ENCODE results near the gene CEACAM1. TPM values are rescaled to one million over a fixed set of nuclear protein-coding genes. Genes with fewer than 3 reads are reported as not detected.
"Not testable (repeated sequence)": the region's sequence is repeated elsewhere in the genome, so short reads cannot be mapped to it uniquely, and the experiment has no call there.

Gene CEACAM1
- total and polyA plus RNA-seq, 3 experiments from 2014 or later = 0.15 to 0.78 (median 0.46) TPM

DNA sequence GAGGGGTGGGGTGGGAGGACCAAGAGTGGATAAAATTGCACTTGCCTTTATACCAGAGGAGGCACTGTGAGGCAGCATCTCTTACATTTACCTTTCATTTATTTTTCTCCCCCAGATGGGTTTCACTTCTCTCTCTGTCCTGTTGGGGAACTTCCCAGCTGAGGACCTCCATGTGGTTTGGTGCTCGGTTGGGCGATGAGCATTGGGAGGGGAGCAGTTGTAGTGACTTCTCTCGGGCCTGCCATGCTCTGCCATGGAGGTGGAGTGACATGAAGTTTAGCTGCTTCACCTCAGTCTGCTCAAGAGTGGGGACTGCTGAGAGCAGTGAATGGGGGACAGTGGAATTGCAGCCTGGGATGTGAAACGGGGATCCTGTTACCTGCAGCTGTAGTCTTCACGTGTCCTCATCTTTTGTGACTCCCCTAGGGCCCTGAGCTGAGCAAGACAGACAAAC, 62.4 kb downstream of the CEACAM1 start:
- no peak overlapping the region for H3K4me3 Mint-ChIP-seq
- H3K27ac Mint-ChIP-seq = no peak overlapping the region
- Histone ChIP-seq H3K36me3 (ENCODE audit: insufficient read depth, low read length) (no peaks in the 10 kb centered on the region), H3K9me3 (ENCODE audit: low read length) (no peaks in the 10 kb centered on the region), H3K27ac (ENCODE audit: low read depth, low read length) (no peak overlapping the region), H3K4me1 (ENCODE audit: insufficient read depth, low read length) (no peaks in the 10 kb centered on the region), H3K27me3 (ENCODE audit: insufficient read depth, low read length, poor library complexity, severe bottlenecking) (no peaks in the 10 kb centered on the region), H3K4me3 (ENCODE audit: low read length) (no peak overlapping the region)
- H3K27me3 Mint-ChIP-seq = peaks cover 2 to 6% of the 10 kb centered on the region in 2 donors
- CTCF ChIA-PET = no interaction called here
- peaks cover 0 to 3% (median 0%) of the 10 kb centered on the region in 3 donors for H3K4me1 Mint-ChIP-seq
- POLR2A ChIA-PET = no interaction called here
- H3K9me3 Mint-ChIP-seq = no peaks in the 10 kb centered on the region
- no peak for DNase-seq
- H3K36me3 Mint-ChIP-seq = no peaks in the 10 kb centered on the region

DNA sequence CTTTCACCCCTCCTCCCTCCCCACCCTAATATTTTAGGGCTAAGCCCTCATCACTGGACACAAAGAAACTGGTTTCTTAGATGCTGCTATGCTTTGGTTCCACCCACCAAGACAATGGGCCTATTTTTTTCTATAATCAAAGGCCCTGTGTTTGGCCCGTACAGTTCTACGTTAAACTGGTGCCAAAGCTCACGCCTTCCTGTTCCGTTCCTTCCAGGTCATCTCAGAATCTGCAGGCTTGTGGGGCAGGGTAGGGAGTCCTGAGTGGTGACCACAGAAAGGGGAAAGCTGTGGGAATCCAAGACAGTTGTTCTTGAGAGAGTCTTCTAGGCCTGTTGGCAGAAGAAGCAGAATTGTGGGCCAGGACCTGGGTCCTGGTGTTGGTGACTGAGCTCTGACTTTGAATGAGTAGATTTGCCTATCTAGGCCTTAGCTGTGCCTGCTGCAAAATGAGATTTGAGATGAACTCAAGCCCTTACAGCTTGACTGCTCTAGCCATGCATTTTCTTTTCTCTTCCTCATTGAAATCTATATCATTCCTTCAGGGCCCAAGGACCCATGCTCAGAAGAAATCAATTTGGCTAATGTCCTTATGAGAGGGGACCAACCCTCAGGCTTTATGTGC, 66.5 kb downstream of the CEACAM1 start:
- Histone ChIP-seq H3K36me3 (ENCODE audit: insufficient read depth, low read length) (no peaks in the 10 kb centered on the region), H3K4me1 (ENCODE audit: insufficient read depth, low read length) (no peaks in the 10 kb centered on the region), H3K4me3 (ENCODE audit: low read length) (no peak overlapping the region), H3K27ac (ENCODE audit: low read depth, low read length) (no peak overlapping the region), H3K27me3 (ENCODE audit: insufficient read depth, low read length, poor library complexity, severe bottlenecking) (no peaks in the 10 kb centered on the region), H3K9me3 (ENCODE audit: low read length) (no peaks in the 10 kb centered on the region)
- no peak overlapping the region for H3K27ac Mint-ChIP-seq
- ChIA-PET CTCF (no interaction called here), POLR2A (no interaction called here)
- H3K4me3 Mint-ChIP-seq = no peak overlapping the region
- DNase-seq = no peak
- H3K36me3 Mint-ChIP-seq = no peaks in the 10 kb centered on the region
- no peaks in the 10 kb centered on the region for H3K4me1 Mint-ChIP-seq
- peaks cover 3 to 4% of the 10 kb centered on the region in 2 donors for H3K27me3 Mint-ChIP-seq
- H3K9me3 Mint-ChIP-seq = no peaks in the 10 kb centered on the region

DNA sequence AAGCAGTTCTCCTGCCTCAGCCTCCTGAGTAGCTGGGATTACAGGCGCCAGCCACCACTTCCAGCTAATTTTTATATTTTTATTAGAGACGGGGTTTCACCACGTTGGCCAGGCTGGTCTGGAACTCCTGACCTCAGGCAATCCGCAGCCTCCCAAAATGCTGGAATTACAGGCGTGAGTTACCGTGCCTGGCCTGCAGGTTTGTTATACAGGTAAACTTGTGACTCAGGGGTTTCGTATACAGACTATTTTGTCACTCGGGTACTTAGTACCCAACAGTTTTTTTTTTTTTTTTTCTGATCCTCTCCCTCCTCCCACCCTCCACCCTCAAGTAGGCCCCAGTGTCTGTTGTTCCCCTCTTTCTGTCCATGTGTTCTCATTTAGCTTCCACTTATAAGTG, 67.0 kb downstream of the CEACAM1 start:
- H3K4me3 ChIP-seq (ENCODE audit: low read length); POLR2A ChIA-PET; H3K4me3 Mint-ChIP-seq; H3K27me3 ChIP-seq (ENCODE audit: insufficient read depth, low read length, poor library complexity, severe bottlenecking); CTCF ChIA-PET; H3K36me3 ChIP-seq (ENCODE audit: insufficient read depth, low read length); H3K4me1 Mint-ChIP-seq; DNase-seq; H3K36me3 Mint-ChIP-seq; H3K9me3 ChIP-seq (ENCODE audit: low read length); H3K27me3 Mint-ChIP-seq; H3K27ac ChIP-seq (ENCODE audit: low read depth, low read length); H3K27ac Mint-ChIP-seq; H3K4me1 ChIP-seq (ENCODE audit: insufficient read depth, low read length); H3K9me3 Mint-ChIP-seq: not testable (repeated sequence)

DNA sequence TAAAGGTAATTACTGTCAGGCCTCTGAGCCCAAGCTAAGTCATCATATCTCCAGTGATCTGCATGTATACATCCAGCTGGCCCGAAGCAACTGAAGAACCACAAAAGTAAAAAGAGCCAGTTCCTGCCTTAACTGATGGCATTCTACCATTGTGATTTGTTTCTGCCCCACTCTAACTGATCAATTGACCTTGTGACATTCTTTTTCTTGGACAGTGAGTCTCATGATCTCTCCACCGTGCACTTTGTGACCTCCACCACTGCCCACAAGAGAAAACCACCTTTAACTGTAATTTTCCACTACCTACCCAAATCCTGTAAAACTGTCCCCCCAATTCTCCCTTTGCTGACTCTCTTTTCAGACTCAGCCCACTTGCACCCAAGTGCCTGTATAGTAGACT, 68.4 kb downstream of the CEACAM1 start:
- H3K4me3 ChIP-seq (ENCODE audit: low read length) = no peak overlapping the region
- Mint-ChIP-seq H3K36me3 (no peaks in the 10 kb centered on the region), H3K4me1 (no peaks in the 10 kb centered on the region), H3K4me3 (no peak overlapping the region), H3K27me3 (peaks cover 3% of the 10 kb centered on the region in 2 donors), H3K27ac (no peak overlapping the region), H3K9me3 (no peaks in the 10 kb centered on the region)
- H3K27me3 ChIP-seq (ENCODE audit: insufficient read depth, low read length, poor library complexity, severe bottlenecking) = no peaks in the 10 kb centered on the region
- no peak for DNase-seq
- no peak overlapping the region for H3K27ac ChIP-seq (ENCODE audit: low read depth, low read length)
- H3K36me3 ChIP-seq (ENCODE audit: insufficient read depth, low read length) = no peaks in the 10 kb centered on the region
- POLR2A ChIA-PET = no interaction called here
- H3K9me3 ChIP-seq (ENCODE audit: low read length) = no peaks in the 10 kb centered on the region
- H3K4me1 ChIP-seq (ENCODE audit: insufficient read depth, low read length) = no peaks in the 10 kb centered on the region
- CTCF ChIA-PET = interaction anchor here (0.6 kb wide), 1 partner anchor 676 kb away, joined by 5 read pairs; no protein-coding TSS in a partner anchor

Other genes with a start within 250 kb of the CEACAM1 start
- 1 to 10 TPM in 1 of 2 experiments, under 1 TPM in 1; 0.73 to 1.0 TPM for gene PRR19, start 226.3 kb downstream of the CEACAM1 start, total RNA-seq
- gene PRR19, start 226.3 kb downstream of the CEACAM1 start, polyA plus RNA-seq = 0.64 TPM
- 10 to 100 TPM; 48.1 to 48.9 TPM for gene PAFAH1B3, start 225.9 kb downstream of the CEACAM1 start, total RNA-seq
- gene PAFAH1B3, start 225.9 kb downstream of the CEACAM1 start, polyA plus RNA-seq = 36.9 TPM
- gene TMEM145, start 215.2 kb downstream of the CEACAM1 start, total RNA-seq = under 1 TPM in 1 of 2 experiments, not detected in 1; 0.15 TPM
- gene TMEM145, start 215.2 kb downstream of the CEACAM1 start, polyA plus RNA-seq = not detected
- gene MEGF8, start 202.8 kb downstream of the CEACAM1 start, total RNA-seq = 10 to 100 TPM; 10.2 to 10.6 TPM
- 0.41 TPM for gene MEGF8, start 202.8 kb downstream of the CEACAM1 start, polyA plus RNA-seq
- gene CNFN, start 138.2 kb downstream of the CEACAM1 start, total RNA-seq = not detected
- gene CNFN, start 138.2 kb downstream of the CEACAM1 start, polyA plus RNA-seq = not detected
- gene LIPE, start 101.1 kb downstream of the CEACAM1 start, total RNA-seq = 10 to 100 TPM; 22.2 to 22.7 TPM
- 5.0 TPM for gene LIPE, start 101.1 kb downstream of the CEACAM1 start, polyA plus RNA-seq
- not detected for gene CXCL17, start 85.5 kb downstream of the CEACAM1 start, total RNA-seq
- gene CXCL17, start 85.5 kb downstream of the CEACAM1 start, polyA plus RNA-seq = not detected
- gene CEACAM8, start 66.4 kb upstream of the CEACAM1 start, total RNA-seq = not detected
- not detected for gene CEACAM8, start 66.4 kb upstream of the CEACAM1 start, polyA plus RNA-seq
- not detected for gene PSG3, start 212.0 kb upstream of the CEACAM1 start, total RNA-seq
- not detected for gene PSG3, start 212.0 kb upstream of the CEACAM1 start, polyA plus RNA-seq
- not detected for gene PSG8, start 237.2 kb upstream of the CEACAM1 start, total RNA-seq
- gene PSG8, start 237.2 kb upstream of the CEACAM1 start, polyA plus RNA-seq = not detected

All from CD8-positive, alpha-beta memory T cell (primary cell).